GM13977 (cell line): Measurements from ENCODE around the gene MTMR10.

Experiments used
- DNase-seq: peaks from one replicate; pipeline ENCODE4 v3.0.0; 2012; ENCODE audit warnings: low spot score
- CTCF ChIP-seq: IDR thresholded peaks from 2 replicates; pipeline ENCODE4 v1.5.1; 2012; ENCODE audit warnings: mild to moderate bottlenecking, control low read depth; ENCODE audit not compliant: insufficient read depth; ENCODE audit errors: extremely low read depth, missing control alignments
- in situ Hi-C: fragments of 300-500 bp; cut with MboI; formaldehyde crosslinking; loops from one replicate; pipeline ENCODE4 v1.12.0; 2022; ENCODE audit warnings: low sequenced_read_pairs, low pct_unique_long_range_greater_than_20kb, mixed read lengths, inconsistent platforms; ENCODE audit not compliant: unreplicated experiment

The MTMR10 gene

DNA sequence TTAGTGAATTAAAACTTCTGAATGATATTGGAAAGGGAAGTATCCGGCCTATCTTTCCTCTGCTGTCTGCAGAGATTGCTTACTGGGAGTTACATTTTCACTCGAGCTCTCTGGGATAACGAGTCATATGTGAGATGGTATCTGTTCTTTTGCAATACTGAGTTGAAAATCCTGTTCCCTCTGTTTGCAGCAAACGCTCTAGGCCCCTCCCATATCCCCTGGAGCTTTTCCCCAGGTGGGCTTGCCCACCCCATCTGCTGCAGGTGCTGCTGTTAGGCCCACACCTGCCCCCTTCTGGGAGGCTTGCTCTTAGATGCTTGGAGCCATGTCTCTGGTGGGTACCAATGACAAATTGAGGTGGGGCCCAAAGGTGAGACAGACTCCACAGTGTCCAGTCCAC lies 42.7 kb upstream of the MTMR10 start:
- TF ChIP-seq CTCF: no peak
- in situ Hi-C loops: no loop called here
- DNase-seq: no peak

GRCh38 chr15:31032961-31033371 lies 41.5 kb upstream of the MTMR10 start:
- DNase-seq: no peak
- in situ Hi-C loops: no loop called here
- no peak for TF ChIP-seq CTCF

- in situ Hi-C loops: no loop called here
- no peak for TF ChIP-seq CTCF
- DNase-seq: peak; percentile 71
These were observed 40.1 kb upstream of the MTMR10 start for GRCh38 chr15:31031471-31032067.

DNA sequence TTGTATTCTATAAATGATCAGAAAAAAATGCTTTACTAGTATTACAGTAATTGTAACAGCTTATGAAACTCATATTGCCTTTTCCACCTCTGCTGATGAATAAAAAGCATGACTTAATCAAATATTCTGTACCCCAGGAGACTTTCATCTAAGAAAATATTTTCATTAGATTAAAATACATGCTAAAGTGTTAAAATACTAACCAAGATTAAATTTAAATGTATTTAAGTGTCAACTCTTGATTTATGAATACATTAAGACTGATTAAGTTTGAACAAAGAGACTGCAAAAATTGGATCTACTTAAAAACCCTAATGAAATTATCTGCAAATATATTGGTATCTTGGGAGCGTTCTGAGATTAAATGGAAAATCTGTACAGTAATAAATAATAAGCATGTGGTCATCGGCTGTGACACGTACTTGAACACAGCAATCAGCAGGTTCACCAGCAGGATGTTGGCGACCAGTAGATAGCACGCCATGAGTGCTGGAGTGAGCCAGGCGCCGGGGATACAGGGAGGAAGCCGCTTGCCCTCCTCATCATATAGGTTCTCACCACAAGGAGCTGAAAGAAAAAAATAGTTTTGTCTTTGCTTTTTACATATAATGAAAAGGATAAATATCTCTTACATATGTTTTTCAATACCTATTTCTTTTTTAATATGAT lies 36.6 kb upstream of the MTMR10 start:
- in situ Hi-C loops: no loop called here
- TF ChIP-seq CTCF: no peak
- DNase-seq: no peak

DNA sequence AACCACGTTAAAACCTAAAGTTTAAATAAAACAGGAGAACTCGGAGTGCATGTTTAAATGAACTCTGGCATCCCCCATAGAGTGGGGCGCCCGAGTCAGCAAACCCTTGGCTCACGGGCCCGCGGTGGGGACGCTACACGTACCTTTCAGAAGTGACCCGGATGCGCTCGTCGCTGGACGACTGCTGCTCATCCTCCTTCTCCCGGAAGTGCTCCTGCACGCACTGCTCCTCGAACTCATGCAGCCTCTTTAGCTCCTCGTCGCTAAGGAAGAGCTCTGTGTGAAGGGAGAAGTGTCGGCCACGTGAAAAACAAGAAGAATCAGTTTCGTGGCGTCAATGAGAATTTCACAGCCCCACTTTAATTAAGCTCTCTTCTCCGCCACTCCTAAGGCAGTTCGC lies 34.6 kb upstream of the MTMR10 start:
- in situ Hi-C loops: no loop called here
- DNase-seq: no peak
- no peak for TF ChIP-seq CTCF

DNA sequence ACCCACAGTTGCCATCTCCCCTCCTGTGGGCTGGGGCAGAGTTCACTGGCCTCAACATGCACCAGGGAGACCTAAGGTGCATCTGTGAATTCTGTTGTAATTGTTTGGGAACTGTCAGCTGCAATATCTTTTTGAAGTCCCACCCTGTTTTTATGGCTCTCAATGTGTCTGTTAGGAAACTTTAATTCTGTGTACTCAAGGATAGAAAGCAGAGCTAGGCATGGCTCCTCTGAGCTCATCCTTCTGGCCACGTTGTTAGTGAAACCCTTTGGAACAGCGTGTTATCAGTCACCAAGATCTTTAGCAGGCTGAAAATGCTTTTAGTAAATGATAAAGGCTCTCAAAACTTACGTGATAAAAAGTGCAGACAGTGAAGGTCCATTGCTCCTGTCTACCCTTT lies 33.6 kb upstream of the MTMR10 start:
- no peak for TF ChIP-seq CTCF
- no peak for DNase-seq
- in situ Hi-C loops: no loop called here
